T-helper 2 cell treated with Interferon-gamma antibody and Interleukin-4, amounts not matched to agents 5 μg/mL and 100 μg/mL, for 36 hours (primary cell): Measurements from ENCODE around the gene CRYM.
"Not testable (repeated sequence)": the region's sequence is repeated elsewhere in the genome, so short reads cannot be mapped to it uniquely, and the experiment has no call there.

Source experiments
- DNase-seq: peaks from one replicate; pipeline ENCODE4 v3.0.0; 2021; ENCODE audit warnings: low spot score
- H3K27ac Mint-ChIP-seq: one replicate; pipeline ENCODE4 v1.8.0; 2021; ENCODE audit warnings: mild to moderate bottlenecking, mixed read lengths
- H3K27me3 Mint-ChIP-seq: one replicate; pipeline ENCODE4 v1.8.0; 2021; ENCODE audit warnings: low read depth, mixed read lengths
- H3K36me3 Mint-ChIP-seq: one replicate; pipeline ENCODE4 v1.8.0; 2021; ENCODE audit warnings: low read depth, mixed read lengths
- H3K4me1 Mint-ChIP-seq: one replicate; pipeline ENCODE4 v1.8.0; 2021; ENCODE audit warnings: low read depth, mixed read lengths
- H3K4me3 Mint-ChIP-seq: one replicate; pipeline ENCODE4 v1.8.0; 2022; ENCODE audit warnings: mild to moderate bottlenecking, moderate library complexity, mixed read lengths
- H3K9me3 Mint-ChIP-seq: one replicate; pipeline ENCODE4 v1.8.0; 2021; ENCODE audit warnings: mixed read lengths

The CRYM gene

GRCh38 chr16:21268236-21268635 lies 9.9 kb downstream of the CRYM start:
- Mint-ChIP-seq H3K27me3 (peaks cover 14% of the 10 kb centered on the region), H3K4me1 (peaks cover 1% of the 10 kb centered on the region), H3K9me3 (no peaks in the 10 kb centered on the region), H3K27ac (no peak overlapping the region), H3K36me3 (no peaks in the 10 kb centered on the region), H3K4me3 (no peak overlapping the region)
- no peak for DNase-seq

- Mint-ChIP-seq H3K9me3 (no peaks in the 10 kb centered on the region), H3K4me1 (peaks cover 1% of the 10 kb centered on the region), H3K4me3 (no peak overlapping the region), H3K27me3 (peaks cover 9% of the 10 kb centered on the region), H3K27ac (no peak overlapping the region), H3K36me3 (no peaks in the 10 kb centered on the region)
- no peak for DNase-seq
These were observed 10.8 kb downstream of the CRYM start for GRCh38 chr16:21267298-21267697.

GRCh38 chr16:21265104-21265837 lies 12.8 kb downstream of the CRYM start:
- Mint-ChIP-seq H3K4me1 (peaks cover 1% of the 10 kb centered on the region), H3K27me3 (peaks cover 3% of the 10 kb centered on the region), H3K4me3 (no peak overlapping the region), H3K36me3 (no peaks in the 10 kb centered on the region), H3K27ac (no peak overlapping the region), H3K9me3 (no peaks in the 10 kb centered on the region)
- DNase-seq, result no peak

GRCh38 chr16:21264571-21265036 lies 13.5 kb downstream of the CRYM start:
- H3K27ac Mint-ChIP-seq, result no peak overlapping the region

GRCh38 chr16:21263640-21264570 lies 14.2 kb downstream of the CRYM start:
- no peaks in the 10 kb centered on the region for H3K36me3 Mint-ChIP-seq
- DNase-seq, result no peak
- no peak overlapping the region for H3K27ac Mint-ChIP-seq

More at GRCh38 chr16:21264571-21265036, 13.5 kb downstream of the CRYM start:
- Mint-ChIP-seq H3K9me3 (no peaks in the 10 kb centered on the region), H3K4me3 (no peak overlapping the region), H3K36me3 (no peaks in the 10 kb centered on the region), H3K4me1 (peaks cover 1% of the 10 kb centered on the region), H3K27me3 (peaks cover 3% of the 10 kb centered on the region)
- DNase-seq, result no peak

GRCh38 chr16:21262779-21263639 lies 15.1 kb downstream of the CRYM start:
- H3K27ac Mint-ChIP-seq, result no peak overlapping the region
- H3K4me1 Mint-ChIP-seq, result peaks cover 1% of the 10 kb centered on the region
- no peaks in the 10 kb centered on the region for H3K36me3 Mint-ChIP-seq
- no peaks in the 10 kb centered on the region for H3K9me3 Mint-ChIP-seq
- H3K4me3 Mint-ChIP-seq, result no peak overlapping the region
- H3K27me3 Mint-ChIP-seq, result peaks cover under 1% of the 10 kb centered on the region
- no peak for DNase-seq

More at GRCh38 chr16:21263640-21264570, 14.2 kb downstream of the CRYM start:
- no peaks in the 10 kb centered on the region for H3K9me3 Mint-ChIP-seq
- H3K4me1 Mint-ChIP-seq, result peaks cover 1% of the 10 kb centered on the region
- H3K27me3 Mint-ChIP-seq, result peaks cover 3% of the 10 kb centered on the region
- no peak overlapping the region for H3K4me3 Mint-ChIP-seq

- H3K27ac Mint-ChIP-seq, result no peak overlapping the region
- no peak for DNase-seq
These were observed 17.0 kb downstream of the CRYM start for GRCh38 chr16:21260870-21261791.

GRCh38 chr16:21257284-21257683 lies 20.8 kb downstream of the CRYM start:
- Mint-ChIP-seq H3K9me3 (no peaks in the 10 kb centered on the region), H3K4me3 (no peak overlapping the region), H3K4me1 (no peaks in the 10 kb centered on the region), H3K36me3 (no peaks in the 10 kb centered on the region), H3K27ac (no peak overlapping the region), H3K27me3 (no peaks in the 10 kb centered on the region)
- no peak for DNase-seq

More at GRCh38 chr16:21260870-21261791, 17.0 kb downstream of the CRYM start:
- H3K9me3 Mint-ChIP-seq, result no peaks in the 10 kb centered on the region
- H3K36me3 Mint-ChIP-seq, result no peaks in the 10 kb centered on the region
- no peak overlapping the region for H3K4me3 Mint-ChIP-seq
- peaks cover 1% of the 10 kb centered on the region for H3K4me1 Mint-ChIP-seq
- H3K27me3 Mint-ChIP-seq, result no peaks in the 10 kb centered on the region

- Mint-ChIP-seq H3K27ac (no peak overlapping the region), H3K4me3 (no peak overlapping the region), H3K27me3 (peaks cover under 1% of the 10 kb centered on the region), H3K4me1 (no peaks in the 10 kb centered on the region), H3K9me3 (no peaks in the 10 kb centered on the region), H3K36me3 (no peaks in the 10 kb centered on the region)
- DNase-seq, result no peak
These were observed 21.5 kb downstream of the CRYM start for GRCh38 chr16:21256636-21257035.

GRCh38 chr16:21253470-21253869 lies 24.6 kb downstream of the CRYM start:
- no peak overlapping the region for H3K27ac Mint-ChIP-seq
- no peaks in the 10 kb centered on the region for H3K9me3 Mint-ChIP-seq
- H3K4me3 Mint-ChIP-seq, result no peak overlapping the region
- H3K27me3 Mint-ChIP-seq, result peaks cover 10% of the 10 kb centered on the region
- no peaks in the 10 kb centered on the region for H3K36me3 Mint-ChIP-seq
- no peaks in the 10 kb centered on the region for H3K4me1 Mint-ChIP-seq
- no peak for DNase-seq

- H3K4me3 Mint-ChIP-seq, result no peak overlapping the region
- no peak overlapping the region for H3K27ac Mint-ChIP-seq
- no peak for DNase-seq
- peaks cover 17% of the 10 kb centered on the region for H3K27me3 Mint-ChIP-seq
- H3K9me3 Mint-ChIP-seq, result no peaks in the 10 kb centered on the region
- H3K36me3 Mint-ChIP-seq, result no peaks in the 10 kb centered on the region
- H3K4me1 Mint-ChIP-seq, result no peaks in the 10 kb centered on the region
These were observed 27.8 kb downstream of the CRYM start for GRCh38 chr16:21250072-21250923.

GRCh38 chr16:21248179-21248578 lies 29.9 kb downstream of the CRYM start:
- not testable (repeated sequence) for H3K4me1 Mint-ChIP-seq

More at GRCh38 chr16:21248179-21248578, 29.9 kb downstream of the CRYM start:
- H3K27ac Mint-ChIP-seq, H3K36me3 Mint-ChIP-seq, H3K9me3 Mint-ChIP-seq, H3K4me3 Mint-ChIP-seq, DNase-seq: not testable (repeated sequence)
- peaks cover 19% of the 10 kb centered on the region for H3K27me3 Mint-ChIP-seq
